Measurements from ENCODE around the gene NRG2.

NRG2 gene

GRCh38 chr5:139862803-139863202 lies 180.3 kb downstream of the NRG2 start:
- DNase-seq (ENCODE audit: low read depth in 2 of 3, low spot score in 1 of 3) = no peak

GRCh38 chr5:139862313-139862712 lies 180.8 kb downstream of the NRG2 start:
- DNase-seq (ENCODE audit: low read depth in 2 of 3, low spot score in 1 of 3) = no peak

- DNase-seq (ENCODE audit: low read depth in 2 of 3, low spot score in 1 of 3) = no peak
Measured at GRCh38 chr5:139861889-139862207, 181.3 kb downstream of the NRG2 start.

GRCh38 chr5:139861021-139861888 lies 181.8 kb downstream of the NRG2 start:
- no peak for DNase-seq (ENCODE audit: low read depth in 2 of 3, low spot score in 1 of 3)

- no peak for DNase-seq (ENCODE audit: low read depth in 2 of 3, low spot score in 1 of 3)
Measured at GRCh38 chr5:139859013-139859412, 184.1 kb downstream of the NRG2 start.

- no peak for DNase-seq (ENCODE audit: low read depth in 2 of 3, low spot score in 1 of 3)
Measured at GRCh38 chr5:139856714-139857113, 186.4 kb downstream of the NRG2 start.

GRCh38 chr5:139855946-139856540 lies 187.1 kb downstream of the NRG2 start:
- DNase-seq (ENCODE audit: low read depth in 2 of 3, low spot score in 1 of 3) = no peak

- no peak for DNase-seq (ENCODE audit: low read depth in 2 of 3, low spot score in 1 of 3)
Measured at GRCh38 chr5:139855451-139855850, 187.6 kb downstream of the NRG2 start.

GRCh38 chr5:139854953-139855352 lies 188.1 kb downstream of the NRG2 start:
- no peak for DNase-seq (ENCODE audit: low read depth in 2 of 3, low spot score in 1 of 3)

- DNase-seq (ENCODE audit: low read depth in 2 of 3, low spot score in 1 of 3) = no peak
Measured at GRCh38 chr5:139854029-139854605, 189.0 kb downstream of the NRG2 start.

GRCh38 chr5:139852696-139853095 lies 190.4 kb downstream of the NRG2 start:
- no peak for DNase-seq (ENCODE audit: low read depth in 2 of 3, low spot score in 1 of 3)

GRCh38 chr5:139851558-139851957 lies 191.5 kb downstream of the NRG2 start:
- no peak for DNase-seq (ENCODE audit: low read depth in 2 of 3, low spot score in 1 of 3)

- DNase-seq (ENCODE audit: low read depth in 2 of 3, low spot score in 1 of 3) = no peak
Measured at GRCh38 chr5:139850423-139851016, 192.6 kb downstream of the NRG2 start.

- DNase-seq (ENCODE audit: low read depth in 2 of 3, low spot score in 1 of 3) = no peak
Measured at GRCh38 chr5:139849942-139850341, 193.2 kb downstream of the NRG2 start.

GRCh38 chr5:139849501-139849900 lies 193.6 kb downstream of the NRG2 start:
- no peak for DNase-seq (ENCODE audit: low read depth in 2 of 3, low spot score in 1 of 3)

- DNase-seq (ENCODE audit: low read depth in 2 of 3, low spot score in 1 of 3) = no peak
Measured at GRCh38 chr5:139848508-139849100, 194.5 kb downstream of the NRG2 start.

GRCh38 chr5:139847790-139848507 lies 195.2 kb downstream of the NRG2 start:
- peak; percentile 42 to 58 (median 55) for DNase-seq (ENCODE audit: low read depth in 2 of 3, low spot score in 1 of 3)

GRCh38 chr5:139847091-139847490 lies 196.0 kb downstream of the NRG2 start:
- no peak for DNase-seq (ENCODE audit: low read depth in 2 of 3, low spot score in 1 of 3)

GRCh38 chr5:139845846-139846681 lies 197.0 kb downstream of the NRG2 start:
- DNase-seq (ENCODE audit: low read depth in 2 of 3, low spot score in 1 of 3) = no peak
